ENCODE results near the gene CPNE7. TPM values are rescaled to one million over a fixed set of nuclear protein-coding genes. Genes with fewer than 3 reads are reported as not detected.
"Not testable (repeated sequence)": the region's sequence is repeated elsewhere in the genome, so short reads cannot be mapped to it uniquely, and the experiment has no call there.

The CPNE7 gene
- total RNA-seq, 1 experiment from 2014 or later = 108 TPM

DNA sequence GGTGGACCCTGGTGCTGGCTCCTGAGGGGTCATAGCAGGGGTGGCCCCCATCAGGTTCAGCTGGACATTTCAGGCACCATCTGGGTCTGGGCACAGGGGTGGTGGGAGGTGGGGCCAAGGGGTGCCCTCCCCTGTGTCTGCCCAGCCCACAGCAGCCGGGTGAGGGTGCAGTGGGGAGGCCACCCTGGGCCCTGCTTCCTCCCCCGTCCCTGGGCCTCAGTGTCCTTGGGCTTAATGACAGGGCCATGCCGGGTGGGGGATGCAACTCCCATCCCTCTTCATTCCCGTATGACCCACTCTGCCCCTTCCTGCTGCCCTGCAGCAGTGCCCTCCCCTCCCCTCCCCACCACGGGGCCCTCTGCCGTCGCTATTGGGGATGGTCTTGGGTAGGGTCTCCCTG lies 10.7 kb downstream of the CPNE7 start:
- Histone ChIP-seq H3K27ac (ENCODE audit: low read depth, low read length, poor library complexity, severe bottlenecking) (no peak overlapping the region), H3K36me3 (ENCODE audit: insufficient read depth, low read length, poor library complexity, severe bottlenecking) (peaks cover 52% of the 10 kb centered on the region), H3K4me1 (ENCODE audit: insufficient read depth, low read length, poor library complexity, severe bottlenecking) (peaks cover 4% of the 10 kb centered on the region), H3K27me3 (replicated peaks; ENCODE audit: insufficient read depth, low read depth, low read length, poor library complexity) (no peaks in the 10 kb centered on the region), H3K4me3 (ENCODE audit: low read depth, low read length, poor library complexity, severe bottlenecking) (no peak overlapping the region), H3K9me3 (ENCODE audit: low read depth, low read length, poor library complexity, severe bottlenecking) (no peaks in the 10 kb centered on the region)
- TF ChIP-seq, protein P1, sequence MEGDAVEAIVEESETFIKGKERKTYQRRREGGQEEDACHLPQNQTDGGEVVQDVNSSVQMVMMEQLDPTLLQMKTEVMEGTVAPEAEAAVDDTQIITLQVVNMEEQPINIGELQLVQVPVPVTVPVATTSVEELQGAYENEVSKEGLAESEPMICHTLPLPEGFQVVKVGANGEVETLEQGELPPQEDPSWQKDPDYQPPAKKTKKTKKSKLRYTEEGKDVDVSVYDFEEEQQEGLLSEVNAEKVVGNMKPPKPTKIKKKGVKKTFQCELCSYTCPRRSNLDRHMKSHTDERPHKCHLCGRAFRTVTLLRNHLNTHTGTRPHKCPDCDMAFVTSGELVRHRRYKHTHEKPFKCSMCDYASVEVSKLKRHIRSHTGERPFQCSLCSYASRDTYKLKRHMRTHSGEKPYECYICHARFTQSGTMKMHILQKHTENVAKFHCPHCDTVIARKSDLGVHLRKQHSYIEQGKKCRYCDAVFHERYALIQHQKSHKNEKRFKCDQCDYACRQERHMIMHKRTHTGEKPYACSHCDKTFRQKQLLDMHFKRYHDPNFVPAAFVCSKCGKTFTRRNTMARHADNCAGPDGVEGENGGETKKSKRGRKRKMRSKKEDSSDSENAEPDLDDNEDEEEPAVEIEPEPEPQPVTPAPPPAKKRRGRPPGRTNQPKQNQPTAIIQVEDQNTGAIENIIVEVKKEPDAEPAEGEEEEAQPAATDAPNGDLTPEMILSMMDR (conservative IDR thresholded peaks at IDR 0.05; ENCODE audit: low read depth, low read length) = no peak
- no peak for TF ChIP-seq EZH2 (IDR thresholded peaks at IDR 0.05; ENCODE audit: borderline replicate concordance, low read depth, low read length, poor library complexity, severe bottlenecking)
- CTCF ChIA-PET = no interaction called here
- no peak for DNase-seq (ENCODE audit: low spot score)
- POLR2A ChIA-PET (ENCODE audit: low non-redundant PET) = no interaction called here
- intact Hi-C loops (cut with micrococcal nuclease; ENCODE audit: unreplicated experiment) = no loop called here
- BruUV-seq (replicated peaks) = no TSS peak

GRCh38 chr16:89586853-89587252 lies 11.3 kb downstream of the CPNE7 start:
- no peak for TF ChIP-seq EZH2 (IDR thresholded peaks at IDR 0.05; ENCODE audit: borderline replicate concordance, low read depth, low read length, poor library complexity, severe bottlenecking)
- TF ChIP-seq, protein P1 (conservative IDR thresholded peaks at IDR 0.05; ENCODE audit: low read depth, low read length) = no peak
- Histone ChIP-seq H3K4me3 (ENCODE audit: low read depth, low read length, poor library complexity, severe bottlenecking) (no peak overlapping the region), H3K27me3 (replicated peaks; ENCODE audit: insufficient read depth, low read depth, low read length, poor library complexity) (no peaks in the 10 kb centered on the region), H3K27ac (ENCODE audit: low read depth, low read length, poor library complexity, severe bottlenecking) (no peak overlapping the region), H3K9me3 (ENCODE audit: low read depth, low read length, poor library complexity, severe bottlenecking) (no peaks in the 10 kb centered on the region), H3K36me3 (ENCODE audit: insufficient read depth, low read length, poor library complexity, severe bottlenecking) (peaks cover 45% of the 10 kb centered on the region), H3K4me1 (ENCODE audit: insufficient read depth, low read length, poor library complexity, severe bottlenecking) (peaks cover 4% of the 10 kb centered on the region)
- CTCF ChIA-PET = no interaction called here
- POLR2A ChIA-PET (ENCODE audit: low non-redundant PET) = no interaction called here
- no TSS peak for BruUV-seq (replicated peaks)
- intact Hi-C loops (cut with micrococcal nuclease; ENCODE audit: unreplicated experiment) = no loop called here
- no peak for DNase-seq (ENCODE audit: low spot score)

DNA sequence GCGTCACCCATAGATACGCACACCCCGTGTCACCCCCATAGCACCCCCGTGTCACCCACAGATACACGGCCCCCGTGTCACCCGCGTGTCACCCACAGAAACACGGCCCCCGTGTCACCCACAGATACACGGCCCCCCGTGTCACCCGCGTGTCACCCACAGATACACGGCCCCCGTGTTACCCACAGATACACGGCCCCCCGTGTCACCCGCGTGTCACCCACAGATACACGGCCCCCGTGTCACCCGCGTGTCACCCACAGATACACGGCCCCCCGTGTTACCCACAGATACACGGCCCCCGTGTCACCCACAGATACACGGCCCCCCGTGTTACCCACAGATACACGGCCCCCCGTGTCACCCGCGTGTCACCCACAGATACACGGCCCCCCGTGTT lies 12.1 kb downstream of the CPNE7 start:
- BruUV-seq (replicated peaks); H3K9me3 ChIP-seq (ENCODE audit: low read depth, low read length, poor library complexity, severe bottlenecking); DNase-seq (ENCODE audit: low spot score); H3K4me3 ChIP-seq (ENCODE audit: low read depth, low read length, poor library complexity, severe bottlenecking); H3K4me1 ChIP-seq (ENCODE audit: insufficient read depth, low read length, poor library complexity, severe bottlenecking); H3K27me3 ChIP-seq (replicated peaks; ENCODE audit: insufficient read depth, low read depth, low read length, poor library complexity); POLR2A ChIA-PET (ENCODE audit: low non-redundant PET); H3K27ac ChIP-seq (ENCODE audit: low read depth, low read length, poor library complexity, severe bottlenecking); intact Hi-C loops (cut with micrococcal nuclease; ENCODE audit: unreplicated experiment); CTCF ChIA-PET: not testable (repeated sequence)
- peaks cover 40% of the 10 kb centered on the region for H3K36me3 ChIP-seq (ENCODE audit: insufficient read depth, low read length, poor library complexity, severe bottlenecking)

- H3K36me3 ChIP-seq (ENCODE audit: insufficient read depth, low read length, poor library complexity, severe bottlenecking) = peaks cover 41% of the 10 kb centered on the region
- intact Hi-C loops (cut with micrococcal nuclease; ENCODE audit: unreplicated experiment) = no loop called here
- TF ChIP-seq EZH2 (IDR thresholded peaks at IDR 0.05; ENCODE audit: borderline replicate concordance, low read depth, low read length, poor library complexity, severe bottlenecking) = no peak
- TF ChIP-seq, protein P1 (conservative IDR thresholded peaks at IDR 0.05; ENCODE audit: low read depth, low read length) = no peak
- ChIA-PET CTCF (no interaction called here), POLR2A (ENCODE audit: low non-redundant PET) (no interaction called here)
- H3K4me1 ChIP-seq (ENCODE audit: insufficient read depth, low read length, poor library complexity, severe bottlenecking) = no peaks in the 10 kb centered on the region
- H3K4me3 ChIP-seq (ENCODE audit: low read depth, low read length, poor library complexity, severe bottlenecking) = no peak overlapping the region
- H3K9me3 ChIP-seq (ENCODE audit: low read depth, low read length, poor library complexity, severe bottlenecking) = no peaks in the 10 kb centered on the region
- BruUV-seq (replicated peaks) = no TSS peak
- no peak for DNase-seq (ENCODE audit: low spot score)
- H3K27me3 ChIP-seq (replicated peaks; ENCODE audit: insufficient read depth, low read depth, low read length, poor library complexity) = no peaks in the 10 kb centered on the region
- no peak overlapping the region for H3K27ac ChIP-seq (ENCODE audit: low read depth, low read length, poor library complexity, severe bottlenecking)
Observed at GRCh38 chr16:89588413-89589109, 13.0 kb downstream of the CPNE7 start.
